GM10266 (cell line): Measurements from ENCODE around the gene STX1A.
"Not testable (repeated sequence)": the region's sequence is repeated elsewhere in the genome, so short reads cannot be mapped to it uniquely, and the experiment has no call there.

Experiments
- DNase-seq: peaks from one replicate; pipeline ENCODE4 v3.0.0; 2012; ENCODE audit errors: extremely low spot score
- CTCF ChIP-seq: IDR thresholded peaks from 2 replicates; pipeline ENCODE4 v1.5.1; 2012; ENCODE audit warnings: mild to moderate bottlenecking, low read depth; ENCODE audit not compliant: control insufficient read depth, insufficient read depth; ENCODE audit errors: missing control alignments

STX1A gene

DNA sequence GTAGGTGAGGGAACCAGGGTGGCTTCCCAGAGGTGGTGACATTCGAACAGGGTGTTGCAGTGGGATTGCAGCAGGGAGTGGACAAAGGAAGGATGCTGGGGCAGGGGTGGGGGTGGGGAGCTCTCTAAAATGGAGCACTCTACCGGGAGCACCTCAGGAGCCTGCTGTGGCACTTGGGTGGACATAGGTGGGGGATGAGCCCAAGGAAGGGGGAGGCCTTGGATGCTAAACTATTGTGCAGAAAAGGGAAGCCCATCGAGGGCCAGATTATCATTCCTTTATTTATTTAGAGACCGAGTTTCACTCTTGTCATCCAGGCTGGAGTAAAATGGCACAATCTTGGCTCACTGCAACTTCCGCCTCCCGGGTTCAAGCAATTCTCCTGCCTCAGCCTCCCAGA lies 3.3 kb upstream of the STX1A start:
- no peak for TF ChIP-seq CTCF
- no peak for DNase-seq

- not testable (repeated sequence) for DNase-seq
Measured at GRCh38 chr7:73722182-73722581, 2.7 kb upstream of the STX1A start.

GRCh38 chr7:73721377-73721817 lies 1.9 kb upstream of the STX1A start:
- DNase-seq, result no peak
- no peak for TF ChIP-seq CTCF

DNA sequence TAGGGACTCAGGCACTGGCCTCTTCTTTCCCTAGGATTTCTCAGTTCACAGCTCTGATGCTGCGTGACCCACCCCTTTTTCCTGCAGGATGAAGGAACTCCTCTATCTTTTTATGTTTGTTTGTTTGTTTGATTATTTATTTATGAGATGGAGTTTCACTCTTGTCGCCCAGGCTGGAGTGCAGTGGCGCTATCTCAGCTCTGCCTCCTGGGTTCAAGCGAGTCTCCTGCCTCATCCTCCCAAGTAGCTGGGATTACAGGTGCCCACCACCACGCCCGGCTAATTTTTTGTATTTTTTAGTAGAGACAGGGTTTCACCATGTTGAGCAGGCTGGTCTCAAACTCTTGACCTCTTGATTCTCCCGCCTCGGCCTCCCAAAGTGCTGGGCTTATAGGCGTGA lies 974 bp upstream of the STX1A start:
- not testable (repeated sequence) for DNase-seq

- DNase-seq, result no peak
- TF ChIP-seq CTCF, result no peak
Measured at GRCh38 chr7:73719806-73720169, 319 bp upstream of the STX1A start.

- DNase-seq, result no peak
- no peak for TF ChIP-seq CTCF
Measured at GRCh38 chr7:73718438-73718881, 1.0 kb downstream of the STX1A start.

DNA sequence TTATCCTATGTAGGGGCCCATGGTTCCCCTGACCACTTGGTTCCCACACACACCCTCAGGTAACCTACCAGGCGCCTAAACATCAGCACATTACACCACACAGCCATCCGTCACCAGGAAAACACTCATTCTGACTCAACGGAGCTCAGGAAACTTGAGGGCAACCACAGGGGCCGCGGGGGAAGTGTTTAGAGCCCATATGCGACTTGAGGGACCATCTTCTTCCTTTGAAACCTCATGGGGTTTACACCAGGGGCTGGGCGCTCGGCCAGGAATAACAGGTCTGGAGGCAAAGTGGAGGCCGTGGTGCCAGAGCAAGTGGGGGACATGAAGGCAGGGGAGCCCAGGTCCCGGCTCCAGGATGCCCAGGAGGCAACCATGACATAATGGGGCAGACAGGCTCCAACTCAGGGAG lies 1.5 kb downstream of the STX1A start:
- no peak for DNase-seq
- TF ChIP-seq CTCF, result no peak

- no peak for TF ChIP-seq CTCF
Measured at GRCh38 chr7:73717025-73717807, 2.3 kb downstream of the STX1A start.

More at GRCh38 chr7:73717025-73717807, 2.3 kb downstream of the STX1A start:
- DNase-seq, result peak; percentile 18
